OCI-LY7 (cell line): ENCODE measurements around the gene ASMT. TPM values are rescaled to one million over a fixed set of nuclear protein-coding genes. Genes with fewer than 3 reads are reported as not detected.

Experiments used
- BruUV-seq: library from RNA; stranded (reverse); fragments of 400-500 nt; replicated peaks from 2 replicates; lab custom pipeline; 2021; lab: Mats Ljungman, UMichigan
- CTCF ChIA-PET: fragments of 300-600 bp; sonication (Branson Sonifier 250); formaldehyde crosslinking; loops from one replicate; lab custom pipeline; 2022; ENCODE audit warnings: antibody characterized with exemption; ENCODE audit not compliant: unreplicated experiment; lab: Charles Lee
- POLR2A ChIA-PET: fragments of 300-600 bp; sonication (Branson Sonifier 250); formaldehyde crosslinking; loops from one replicate; lab custom pipeline; 2022; ENCODE audit warnings: antibody characterized with exemption; lab: Charles Lee
- DNase-seq: peaks from one replicate; pipeline ENCODE4 v3.0.0-alpha.2; 2015; ENCODE audit warnings: low spot score
- H2AFZ ChIP-seq: fragments of 200-600 bp; sonication (generic), shearing (Covaris generic); 2 replicates; pipeline ENCODE4 v1.6.1; 2014; ENCODE audit warnings: mild to moderate bottlenecking, antibody characterized with exemption, low read length, moderate library complexity
- H3K27ac ChIP-seq: fragments of 200-600 bp; sonication (generic); 2 replicates; pipeline ENCODE4 v1.5.1; 2014; ENCODE audit warnings: mixed run types, low read depth, mild to moderate bottlenecking, moderate library complexity, low read length, inconsistent platforms; ENCODE audit not compliant: poor library complexity, severe bottlenecking
- H3K36me3 ChIP-seq: fragments of 200-600 bp; sonication (generic); 2 replicates; pipeline ENCODE4 v1.6.1; 2014; ENCODE audit warnings: mild to moderate bottlenecking, antibody characterized with exemption, low read length, moderate library complexity, mixed read lengths; ENCODE audit not compliant: insufficient read depth
- H3K4me1 ChIP-seq: fragments of 200-600 bp; sonication (generic); 2 replicates; pipeline ENCODE4 v1.5.1; 2014; ENCODE audit warnings: mild to moderate bottlenecking, low read length; ENCODE audit not compliant: insufficient read depth, poor library complexity, severe bottlenecking
- H3K4me2 ChIP-seq: fragments of 200-600 bp; sonication (generic); 2 replicates; pipeline ENCODE4 v1.6.1; 2014; ENCODE audit warnings: mild to moderate bottlenecking, low read length
- H3K4me3 ChIP-seq: fragments of 200-600 bp; sonication (generic); 2 replicates; pipeline ENCODE4 v1.5.1; 2014; ENCODE audit warnings: mild to moderate bottlenecking, low read depth, low read length; ENCODE audit not compliant: poor library complexity, severe bottlenecking
- H3K79me2 ChIP-seq: fragments of 200-600 bp; sonication (generic); 2 replicates; pipeline ENCODE4 v1.6.1; 2016; ENCODE audit warnings: low read depth, mild to moderate bottlenecking, low read length, moderate library complexity, mixed read lengths; ENCODE audit not compliant: insufficient read depth
- H3K9me2 ChIP-seq: fragments of 200-600 bp; sonication (generic); 2 replicates; pipeline ENCODE4 v1.6.1; 2016; ENCODE audit warnings: mild to moderate bottlenecking, low read length, mixed read lengths; ENCODE audit not compliant: insufficient read depth
- H3K9me3 ChIP-seq: fragments of 200-600 bp; sonication (generic); 2 replicates; pipeline ENCODE4 v1.6.1; 2014; ENCODE audit warnings: mild to moderate bottlenecking, mixed run types, low read length, mixed read lengths
- H4K20me1 ChIP-seq: fragments of 200-600 bp; sonication (generic); 2 replicates; pipeline ENCODE4 v1.6.1; 2014; ENCODE audit warnings: mild to moderate bottlenecking, antibody characterized with exemption, low read length, moderate library complexity, mixed read lengths; ENCODE audit not compliant: insufficient read depth
- CTCF ChIP-seq: fragments of 200-600 bp; sonication (generic); conservative IDR thresholded peaks from 2 replicates; pipeline ENCODE4 v1.5.1; 2014; ENCODE audit warnings: mild to moderate bottlenecking, antibody characterized with exemption, low read length, moderate library complexity, mixed read lengths
- EZH2phosphoT487 ChIP-seq: fragments of 200-600 bp; sonication (generic); IDR thresholded peaks from 2 replicates; pipeline ENCODE4 v1.6.1; 2018; ENCODE audit warnings: low read depth, borderline replicate concordance, mild to moderate bottlenecking, mixed run types, antibody characterized with exemption, low read length, moderate library complexity, mixed read lengths
- intact Hi-C: fragments of 100-400 bp; cut with micrococcal nuclease; formaldehyde crosslinking; loops from one replicate; pipeline ENCODE4 v1.10.0; 2022; ENCODE audit not compliant: unreplicated experiment
- total RNA-seq, 2 experiments: library from RNA; depleted of rRNA in 1 of 2; stranded (reverse); fragments of >200 nt in 1 of 2; shearing (Covaris generic) in 1 of 2; gene quantifications; 2 replicates each; pipeline ENCODE4 v1.2.3, GENCODE V29; 2014 to 2022

Gene ASMT
- total RNA-seq, 2 experiments from 2014 or later: 0.16 TPM; not detected in 1

- peaks cover 94% of the 10 kb centered on the region for H3K36me3 ChIP-seq
- TF ChIP-seq CTCF: no peak
- no peak for TF ChIP-seq EZH2phosphoT487
- intact Hi-C loops: no loop called here
- no peak overlapping the region for H3K4me3 ChIP-seq
- H3K9me2 ChIP-seq: no peaks in the 10 kb centered on the region
- BruUV-seq: no TSS peak
- no peaks in the 10 kb centered on the region for H4K20me1 ChIP-seq
- H2AFZ ChIP-seq: no peak overlapping the region
- no peak for DNase-seq
- no peak overlapping the region for H3K27ac ChIP-seq
- H3K4me1 ChIP-seq: no peaks in the 10 kb centered on the region
- H3K4me2 ChIP-seq: no peak overlapping the region
- ChIA-PET CTCF (no interaction called here), POLR2A (no interaction called here)
- H3K9me3 ChIP-seq: peaks cover 7% of the 10 kb centered on the region; the same call in 1 of the 2 replicates
- peaks cover 5% of the 10 kb centered on the region; the same call in 1 of the 2 replicates for H3K79me2 ChIP-seq
Measured at GRCh38 chrX:1599791-1600405, 15.0 kb upstream of the ASMT start.

GRCh38 chrX:1600406-1601050, 14.3 kb upstream of the ASMT start:
- Histone ChIP-seq H3K27ac (no peak overlapping the region), H3K79me2 (peaks cover 3% of the 10 kb centered on the region; the same call in 1 of the 2 replicates), H3K4me3 (no peak overlapping the region), H3K36me3 (peaks cover 91% of the 10 kb centered on the region), H3K4me1 (no peaks in the 10 kb centered on the region), H3K4me2 (no peak overlapping the region), H2AFZ (no peak overlapping the region), H4K20me1 (no peaks in the 10 kb centered on the region), H3K9me3 (peaks cover 7% of the 10 kb centered on the region; the same call in 1 of the 2 replicates), H3K9me2 (no peaks in the 10 kb centered on the region)
- intact Hi-C loops: no loop called here
- TF ChIP-seq EZH2phosphoT487: no peak
- TF ChIP-seq CTCF: no peak
- BruUV-seq: no TSS peak
- ChIA-PET CTCF (no interaction called here), POLR2A (no interaction called here)
- no peak for DNase-seq
